ENCODE results near the gene NPW. TPM values are rescaled to one million over a fixed set of nuclear protein-coding genes. Genes with fewer than 3 reads are reported as not detected.

The NPW gene
- total and polyA plus RNA-seq, 9 of the 15 experiments (the other 6 are each of a cell fraction or from before 2014, with no cell fraction given): 0.14 to 4.0 (median 2.6) TPM; not detected in 4

DNA sequence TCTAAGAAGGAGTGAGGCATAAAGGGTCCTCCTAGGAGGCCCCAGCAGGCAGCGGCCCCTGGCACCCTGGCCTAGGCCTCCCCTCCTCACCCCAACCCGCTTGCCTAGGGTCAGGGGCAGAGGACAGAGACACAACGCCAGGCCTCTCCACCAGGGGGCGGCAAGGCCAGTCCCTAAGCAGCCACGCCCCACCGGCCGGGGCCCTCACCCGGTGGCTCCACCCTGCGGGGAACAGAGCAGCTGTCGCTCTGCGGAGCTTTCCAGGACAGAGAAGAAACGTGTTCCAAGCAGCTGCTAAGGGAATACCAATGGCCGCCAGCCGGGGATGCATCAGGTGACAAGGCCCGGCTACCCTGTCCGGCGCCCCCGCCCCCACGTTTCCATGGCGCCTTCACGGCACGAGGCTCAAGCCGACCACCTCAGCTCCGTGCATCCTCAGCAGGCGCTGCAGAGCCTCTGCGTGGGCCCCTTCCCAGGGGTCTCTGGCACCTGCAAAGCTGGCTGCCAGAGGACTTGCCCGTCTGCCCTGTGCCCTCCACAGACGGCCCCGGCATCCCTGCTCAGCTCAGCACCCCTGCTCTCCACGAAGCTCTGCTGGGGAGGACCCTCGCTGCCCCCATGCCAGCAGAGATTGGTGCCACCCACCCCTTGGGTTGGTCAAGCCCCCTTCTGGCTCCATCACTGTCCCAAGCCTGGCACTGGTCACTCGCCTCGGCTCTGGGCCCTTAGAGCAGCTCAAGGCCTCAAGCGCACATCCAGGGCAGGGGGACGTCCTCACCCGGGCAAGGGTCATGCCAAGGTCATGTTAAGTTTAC, 15.6 kb upstream of the NPW start (continued):
- no peak for TF ChIP-seq ELK3 (CRISPR knock-in tag; IDR thresholded peaks at IDR 0.05)
- TF ChIP-seq PCBP1 (IDR thresholded peaks at IDR 0.05; ENCODE audit: low read depth, low read length, poor library complexity, severe bottlenecking): no peak
- TF ChIP-seq KLF1 (tag; IDR thresholded peaks at IDR 0.05): peak; percentile 57; the same call in 1 of the 2 replicates
- TF ChIP-seq, protein P1, sequence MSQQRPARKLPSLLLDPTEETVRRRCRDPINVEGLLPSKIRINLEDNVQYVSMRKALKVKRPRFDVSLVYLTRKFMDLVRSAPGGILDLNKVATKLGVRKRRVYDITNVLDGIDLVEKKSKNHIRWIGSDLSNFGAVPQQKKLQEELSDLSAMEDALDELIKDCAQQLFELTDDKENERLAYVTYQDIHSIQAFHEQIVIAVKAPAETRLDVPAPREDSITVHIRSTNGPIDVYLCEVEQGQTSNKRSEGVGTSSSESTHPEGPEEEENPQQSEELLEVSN (IDR thresholded peaks at IDR 0.05; ENCODE audit: borderline replicate concordance in 1 of 2, extremely low read depth in 1 of 2, insufficient read depth in 1 of 2, insufficient read length in 1 of 2, low read depth in 1 of 2, low read length in 1 of 2, poor library complexity in 1 of 2, severe bottlenecking in 1 of 2): peak; percentile 43 to 54
- TF ChIP-seq HINFP (tag; conservative IDR thresholded peaks at IDR 0.05; ENCODE audit: low read depth): no peak
- TF ChIP-seq ZFP36 (IDR thresholded peaks at IDR 0.05; ENCODE audit: low read depth, low read length, partially characterized antibody): no peak
- TF ChIP-seq ZNF655 (CRISPR knock-in tag; IDR thresholded peaks at IDR 0.05): no peak
- TF ChIP-seq, protein P2, sequence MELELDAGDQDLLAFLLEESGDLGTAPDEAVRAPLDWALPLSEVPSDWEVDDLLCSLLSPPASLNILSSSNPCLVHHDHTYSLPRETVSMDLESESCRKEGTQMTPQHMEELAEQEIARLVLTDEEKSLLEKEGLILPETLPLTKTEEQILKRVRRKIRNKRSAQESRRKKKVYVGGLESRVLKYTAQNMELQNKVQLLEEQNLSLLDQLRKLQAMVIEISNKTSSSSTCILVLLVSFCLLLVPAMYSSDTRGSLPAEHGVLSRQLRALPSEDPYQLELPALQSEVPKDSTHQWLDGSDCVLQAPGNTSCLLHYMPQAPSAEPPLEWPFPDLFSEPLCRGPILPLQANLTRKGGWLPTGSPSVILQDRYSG (tag; conservative IDR thresholded peaks at IDR 0.05; ENCODE audit: low read depth): no peak
- peak; percentile 66 for TF ChIP-seq MYNN (IDR thresholded peaks at IDR 0.05)
- TF ChIP-seq MYNN (CRISPR knock-in tag; IDR thresholded peaks at IDR 0.05): no peak
- peak; percentile 65; the same call in 1 of the 2 replicates for TF ChIP-seq TRIM28 (IDR thresholded peaks at IDR 0.05)
- no peak; the same call in 1 of the 2 replicates for TF ChIP-seq BCOR (IDR thresholded peaks at IDR 0.05)
- no peak for TF ChIP-seq HDAC2 (IDR thresholded peaks at IDR 0.05)
- TF ChIP-seq MBD1 (CRISPR knock-in tag; IDR thresholded peaks at IDR 0.05): no peak
- peak in 1 of 2 experiments; percentile 52; a peak in 1 of 3 replicates for TF ChIP-seq CBX3 (IDR thresholded peaks at IDR 0.05; ENCODE audit: borderline replicate concordance in 1 of 2, low read length in 2 of 2)
- no peak for TF ChIP-seq FOSL1 (tag; conservative IDR thresholded peaks at IDR 0.05)
- TF ChIP-seq HDAC6 (IDR thresholded peaks at IDR 0.05; ENCODE audit: low read depth, low read length): no peak
- no peak for TF ChIP-seq SMARCB1 (IDR thresholded peaks at IDR 0.05; ENCODE audit: insufficient read length, low read depth)
- TF ChIP-seq NFATC3 (IDR thresholded peaks at IDR 0.05): no peak

Data from K562 (cell line).